GM21367 (cell line): Measurements from ENCODE around the gene BNIP5.
"Not testable (repeated sequence)": the region's sequence is repeated elsewhere in the genome, so short reads cannot be mapped to it uniquely, and the experiment has no call there.

Source experiments
- ATAC-seq: cut with Tn5 transposase; IDR thresholded peaks from one replicate; pipeline ENCODE4 v1.9.1; 2021; ENCODE audit not compliant: unreplicated experiment

The BNIP5 gene

GRCh38 chr6:36345681-36346466 is 9.2 kb upstream of the BNIP5 start:
- ATAC-seq, result no peak

- no peak for ATAC-seq
Measured at GRCh38 chr6:36343109-36343680, 6.5 kb upstream of the BNIP5 start.

GRCh38 chr6:36340618-36341454 is 4.1 kb upstream of the BNIP5 start:
- ATAC-seq, result no peak

GRCh38 chr6:36340306-36340617 is 3.6 kb upstream of the BNIP5 start:
- ATAC-seq, result no peak

GRCh38 chr6:36339146-36339545 is 2.5 kb upstream of the BNIP5 start:
- no peak for ATAC-seq

- not testable (repeated sequence) for ATAC-seq
Measured at GRCh38 chr6:36338223-36338622, 1.5 kb upstream of the BNIP5 start.

- ATAC-seq, result no peak
Measured at GRCh38 chr6:36337814-36338213, 1.1 kb upstream of the BNIP5 start.

- no peak for ATAC-seq
Measured at GRCh38 chr6:36336208-36336710, 429 bp downstream of the BNIP5 start.

GRCh38 chr6:36335465-36336207 is 1.1 kb downstream of the BNIP5 start:
- ATAC-seq, result no peak

- no peak for ATAC-seq
Measured at GRCh38 chr6:36334832-36335459, 1.7 kb downstream of the BNIP5 start.

GRCh38 chr6:36333931-36334725 is 2.6 kb downstream of the BNIP5 start:
- ATAC-seq, result no peak

- ATAC-seq, result no peak
Measured at GRCh38 chr6:36333171-36333895, 3.4 kb downstream of the BNIP5 start.

GRCh38 chr6:36331381-36331780 is 5.3 kb downstream of the BNIP5 start:
- no peak for ATAC-seq

GRCh38 chr6:36330366-36330765 is 6.3 kb downstream of the BNIP5 start:
- ATAC-seq, result no peak

GRCh38 chr6:36329798-36330291 is 6.8 kb downstream of the BNIP5 start:
- ATAC-seq, result no peak

GRCh38 chr6:36328600-36328999 is 8.1 kb downstream of the BNIP5 start:
- no peak for ATAC-seq

- no peak for ATAC-seq
Measured at GRCh38 chr6:36327919-36328236, 8.8 kb downstream of the BNIP5 start.

GRCh38 chr6:36327226-36327918 is 9.3 kb downstream of the BNIP5 start:
- ATAC-seq, result no peak
